Neural cell (in vitro differentiated cells): ENCODE data around the gene DCLK3. TPM values are rescaled to one million over a fixed set of nuclear protein-coding genes. Genes with fewer than 3 reads are reported as not detected.

ENCODE experiments used
- H2AFZ ChIP-seq: fragments of 200-600, 300-800 bp; sonication (generic), shearing (Covaris generic); 2 replicates; pipeline ENCODE4 v1.6.0; 2014; ENCODE audit warnings: low read depth, mild to moderate bottlenecking, antibody characterized with exemption, low read length, moderate library complexity
- H3F3A ChIP-seq: fragments of 200-600 bp; shearing (Covaris generic); 2 replicates; pipeline ENCODE4 v1.6.1; 2016; ENCODE audit warnings: mild to moderate bottlenecking, moderate library complexity, mixed read lengths, antibody characterized with exemption, low read length; ENCODE audit not compliant: insufficient read depth, poor library complexity, severe bottlenecking
- H3K27ac ChIP-seq: fragments of 200-600, 300-800 bp; sonication (generic), shearing (Covaris generic); 2 replicates; pipeline ENCODE4 v1.5.1; 2014; ENCODE audit warnings: mild to moderate bottlenecking, low read length, moderate library complexity
- H3K27me3 ChIP-seq: fragments of 300-800, 200-600 bp; sonication (generic), shearing (Covaris generic); 2 replicates; pipeline ENCODE4 v1.6.0; 2014; ENCODE audit warnings: mild to moderate bottlenecking, low read depth, low read length, moderate library complexity; ENCODE audit not compliant: insufficient read depth
- H3K36me3 ChIP-seq: fragments of 300-800, 200-600 bp; sonication (generic), shearing (Covaris generic); 2 replicates; pipeline ENCODE4 v1.5.1; 2014; ENCODE audit warnings: mild to moderate bottlenecking, antibody characterized with exemption, low read length, moderate library complexity; ENCODE audit not compliant: insufficient read depth
- H3K4me2 ChIP-seq: fragments of 300-800, 200-600 bp; sonication (generic), shearing (Covaris generic); 2 replicates; pipeline ENCODE4 v1.6.0; 2014; ENCODE audit warnings: mild to moderate bottlenecking, low read length
- H3K4me3 ChIP-seq: fragments of 300-800, 200-600 bp; sonication (generic), shearing (Covaris generic); 2 replicates; pipeline ENCODE4 v1.5.1; 2014; ENCODE audit warnings: mild to moderate bottlenecking, low read length, moderate library complexity
- H3K79me2 ChIP-seq: fragments of 200-600 bp; shearing (Covaris generic); replicated peaks from 2 replicates; pipeline ENCODE4 v1.6.0; 2014; ENCODE audit warnings: mild to moderate bottlenecking, low read length, moderate library complexity; ENCODE audit not compliant: insufficient read depth
- H3K9ac ChIP-seq: fragments of 300-800, 200-600 bp; sonication (generic), shearing (Covaris generic); 2 replicates; pipeline ENCODE4 v1.6.1; 2016; ENCODE audit warnings: mild to moderate bottlenecking, low read length, mixed read lengths
- H3K9me2 ChIP-seq: fragments of 200-600 bp; shearing (Covaris generic); 2 replicates; pipeline ENCODE4 v1.6.1; 2016; ENCODE audit warnings: mild to moderate bottlenecking, low read length, mixed read lengths; ENCODE audit not compliant: insufficient read depth
- H3K9me3 ChIP-seq: fragments of 200-600, 300-800 bp; sonication (generic), shearing (Covaris generic); 2 replicates; pipeline ENCODE4 v1.6.1; 2016; ENCODE audit warnings: mild to moderate bottlenecking, mixed run types, low read length, moderate library complexity, mixed read lengths
- H4K20me1 ChIP-seq: fragments of 200-600 bp; shearing (Covaris generic); 2 replicates; pipeline ENCODE4 v1.6.1; 2016; ENCODE audit warnings: mild to moderate bottlenecking, mixed run types; ENCODE audit not compliant: insufficient read depth
- CTCF ChIP-seq: fragments of 450-650 bp; IDR thresholded peaks from 2 replicates; pipeline ENCODE4 v1.5.1; 2014; ENCODE audit warnings: antibody characterized with exemption, mild to moderate bottlenecking, moderate library complexity; ENCODE audit not compliant: poor library complexity, severe bottlenecking
- EP300 ChIP-seq: fragments of 450-650 bp; conservative IDR thresholded peaks from 2 replicates; pipeline ENCODE4 v1.6.1; 2014; ENCODE audit warnings: antibody characterized with exemption, mild to moderate bottlenecking, moderate library complexity; ENCODE audit not compliant: poor library complexity, severe bottlenecking
- EZH2 ChIP-seq: fragments of 200-600, 300-800 bp; shearing (Covaris generic), sonication (generic); IDR thresholded peaks from 2 replicates; pipeline ENCODE4 v1.6.1; 2014; ENCODE audit warnings: antibody characterized with exemption, low read length, borderline replicate concordance, mild to moderate bottlenecking; ENCODE audit not compliant: insufficient read depth, poor library complexity, severe bottlenecking
- MXI1 ChIP-seq: fragments of 450-650 bp; conservative IDR thresholded peaks from 2 replicates; pipeline ENCODE4 v1.6.1; 2014; ENCODE audit warnings: antibody characterized with exemption, mild to moderate bottlenecking; ENCODE audit not compliant: poor library complexity, severe bottlenecking
- POLR2AphosphoS5 ChIP-seq: IDR thresholded peaks from 2 replicates; pipeline ENCODE4 v1.6.1; 2012
- RAD21 ChIP-seq: fragments of 450-650 bp; conservative IDR thresholded peaks from 2 replicates; pipeline ENCODE4 v1.6.1; 2014; ENCODE audit warnings: antibody characterized with exemption, mild to moderate bottlenecking, moderate library complexity
- SMC3 ChIP-seq: fragments of 450-650 bp; conservative IDR thresholded peaks from 2 replicates; pipeline ENCODE4 v1.6.1; 2014; ENCODE audit warnings: antibody characterized with exemption, mild to moderate bottlenecking, moderate library complexity; ENCODE audit not compliant: poor library complexity
- TAF1 ChIP-seq: IDR thresholded peaks from 2 replicates; pipeline ENCODE4 v1.6.1; 2012; ENCODE audit warnings: low read depth
- polyA plus RNA-seq: library from polyadenylated mRNA; depleted of rRNA; stranded (reverse); fragments of >200 nt; gene quantifications from 2 replicates; pipeline ENCODE4 v1.2.3, GENCODE V29; 2014
- TF ChIP-seq, protein P1 (sequence below): IDR thresholded peaks from 2 replicates; pipeline ENCODE4 v1.6.1; 2012; ENCODE audit warnings: borderline replicate concordance

The DCLK3 gene
- polyA plus RNA-seq, 1 donor from 2014 or later, result 1.5 TPM

GRCh38 chr3:36790765-36791164 lies 26.4 kb upstream of the DCLK3 start:
- Histone ChIP-seq H3K27ac (no peak overlapping the region), H3K4me3 (no peak overlapping the region)

DNA sequence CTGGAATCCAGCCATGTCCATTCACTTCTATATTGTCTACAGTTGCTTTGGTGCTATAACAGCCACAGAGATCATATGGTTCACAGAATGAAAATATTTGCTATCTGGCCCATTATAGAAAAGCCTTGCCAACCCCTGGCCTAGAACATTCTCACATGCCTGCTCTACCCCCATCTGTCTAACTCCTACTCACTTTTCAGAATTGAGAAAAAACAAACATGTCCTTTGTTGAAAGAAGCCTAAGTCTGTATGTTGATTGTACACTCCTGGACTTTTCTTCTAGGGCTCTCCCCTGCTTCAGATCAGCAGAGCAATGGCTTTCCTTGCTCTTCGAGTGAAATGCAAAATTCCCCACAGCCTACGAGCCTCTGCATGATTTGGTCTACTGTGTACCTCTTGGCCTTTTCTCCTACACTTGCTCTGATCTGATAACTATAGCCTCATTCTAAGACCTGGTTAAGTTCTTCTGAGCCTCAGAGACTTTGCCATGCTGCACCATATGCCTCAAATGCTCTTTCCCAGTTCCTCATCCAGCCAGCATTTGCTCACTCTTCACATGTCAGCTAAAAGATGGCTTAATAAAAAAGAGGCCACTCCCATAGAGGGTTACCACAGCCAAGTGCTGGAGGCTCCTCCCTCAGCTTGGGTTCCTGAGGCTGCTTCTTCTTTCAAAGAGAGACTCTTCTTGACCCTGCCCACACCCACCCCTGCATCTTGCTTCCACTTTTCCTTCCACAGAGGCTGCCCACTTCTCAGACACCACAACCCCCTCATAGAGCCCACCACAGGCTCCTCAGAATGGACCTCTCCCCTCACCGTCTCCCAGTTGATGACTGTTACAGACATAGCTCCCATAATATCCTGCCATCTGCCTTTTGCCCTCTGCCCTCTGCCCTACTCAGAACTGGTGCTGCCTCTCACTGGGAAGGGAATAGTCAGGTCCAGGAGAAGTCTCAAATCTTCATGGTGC lies 22.9 kb upstream of the DCLK3 start:
- Histone ChIP-seq H3K27ac (no peak overlapping the region), H3K79me2 (no peaks in the 10 kb centered on the region), H4K20me1 (no peaks in the 10 kb centered on the region), H3K36me3 (no peaks in the 10 kb centered on the region), H3F3A (no peaks in the 10 kb centered on the region), H3K4me3 (no peak overlapping the region), H3K9ac (no peak overlapping the region), H3K9me3 (no peaks in the 10 kb centered on the region), H3K9me2 (no peaks in the 10 kb centered on the region), H2AFZ (no peak overlapping the region), H3K27me3 (no peaks in the 10 kb centered on the region), H3K4me2 (no peak overlapping the region)
- no peak for TF ChIP-seq RAD21
- TF ChIP-seq POLR2AphosphoS5, result no peak
- TF ChIP-seq EP300, result no peak
- no peak for TF ChIP-seq CTCF
- no peak for TF ChIP-seq SMC3
- no peak for TF ChIP-seq EZH2
- TF ChIP-seq MXI1, result no peak
- no peak for TF ChIP-seq TAF1

More at GRCh38 chr3:36790765-36791164, 26.4 kb upstream of the DCLK3 start:
- Histone ChIP-seq H3F3A (no peaks in the 10 kb centered on the region), H2AFZ (no peak overlapping the region), H3K9me3 (no peaks in the 10 kb centered on the region), H3K9ac (no peak overlapping the region), H3K4me2 (no peak overlapping the region), H3K36me3 (no peaks in the 10 kb centered on the region), H4K20me1 (no peaks in the 10 kb centered on the region), H3K79me2 (no peaks in the 10 kb centered on the region), H3K27me3 (no peaks in the 10 kb centered on the region), H3K9me2 (no peaks in the 10 kb centered on the region)
- TF ChIP-seq EZH2 (no peak), POLR2AphosphoS5 (no peak), TAF1 (no peak), SMC3 (no peak), EP300 (no peak), RAD21 (no peak), CTCF (no peak), MXI1 (no peak)
- TF ChIP-seq, protein P1, sequence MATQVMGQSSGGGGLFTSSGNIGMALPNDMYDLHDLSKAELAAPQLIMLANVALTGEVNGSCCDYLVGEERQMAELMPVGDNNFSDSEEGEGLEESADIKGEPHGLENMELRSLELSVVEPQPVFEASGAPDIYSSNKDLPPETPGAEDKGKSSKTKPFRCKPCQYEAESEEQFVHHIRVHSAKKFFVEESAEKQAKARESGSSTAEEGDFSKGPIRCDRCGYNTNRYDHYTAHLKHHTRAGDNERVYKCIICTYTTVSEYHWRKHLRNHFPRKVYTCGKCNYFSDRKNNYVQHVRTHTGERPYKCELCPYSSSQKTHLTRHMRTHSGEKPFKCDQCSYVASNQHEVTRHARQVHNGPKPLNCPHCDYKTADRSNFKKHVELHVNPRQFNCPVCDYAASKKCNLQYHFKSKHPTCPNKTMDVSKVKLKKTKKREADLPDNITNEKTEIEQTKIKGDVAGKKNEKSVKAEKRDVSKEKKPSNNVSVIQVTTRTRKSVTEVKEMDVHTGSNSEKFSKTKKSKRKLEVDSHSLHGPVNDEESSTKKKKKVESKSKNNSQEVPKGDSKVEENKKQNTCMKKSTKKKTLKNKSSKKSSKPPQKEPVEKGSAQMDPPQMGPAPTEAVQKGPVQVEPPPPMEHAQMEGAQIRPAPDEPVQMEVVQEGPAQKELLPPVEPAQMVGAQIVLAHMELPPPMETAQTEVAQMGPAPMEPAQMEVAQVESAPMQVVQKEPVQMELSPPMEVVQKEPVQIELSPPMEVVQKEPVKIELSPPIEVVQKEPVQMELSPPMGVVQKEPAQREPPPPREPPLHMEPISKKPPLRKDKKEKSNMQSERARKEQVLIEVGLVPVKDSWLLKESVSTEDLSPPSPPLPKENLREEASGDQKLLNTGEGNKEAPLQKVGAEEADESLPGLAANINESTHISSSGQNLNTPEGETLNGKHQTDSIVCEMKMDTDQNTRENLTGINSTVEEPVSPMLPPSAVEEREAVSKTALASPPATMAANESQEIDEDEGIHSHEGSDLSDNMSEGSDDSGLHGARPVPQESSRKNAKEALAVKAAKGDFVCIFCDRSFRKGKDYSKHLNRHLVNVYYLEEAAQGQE, result no peak
